K562 (cell line): ENCODE data around the gene DCLK1. TPM values are rescaled to one million over a fixed set of nuclear protein-coding genes. Genes with fewer than 3 reads are reported as not detected.

Source experiments
- ATAC-seq: fragments of 200-7000 bp; cut with Tn5 transposase; 3 replicates; pipeline ENCODE4 v1.9.1; 2020; ENCODE audit warnings: moderate library complexity
- BruUV-seq: library from RNA; stranded (reverse); fragments of 400-500 nt; replicated peaks from 2 replicates; lab custom pipeline; 2021; lab: Mats Ljungman, UMichigan
- CTCF ChIA-PET: fragments of 300-600 bp; formaldehyde crosslinking; extraction: SDS; loops from one replicate; lab custom pipeline; 2021; ENCODE audit warnings: low intra/inter-chr PET ratio; lab: Yijun Ruan, JAX
- POLR2A ChIA-PET: fragments of 300-600, 350-650 bp; sonication (Branson Sonifier 250); formaldehyde crosslinking; extraction: SDS; loops from one replicate; lab custom pipeline; 2021; ENCODE audit warnings: antibody characterized with exemption, inconsistent platforms; lab: Yijun Ruan, JAX
- DNase-seq, 4 experiments: peaks; one replicate each; pipeline versions ENCODE4 v3.0.0 to v3.0.0-alpha.2; 2011 to 2018; ENCODE audit warnings: low spot score in 3 of 4, mixed read lengths in 3 of 4; ENCODE audit errors: extremely low read depth in 1 of 4
- FAIRE-seq: peaks from 2 replicates; lab custom pipeline; 2011; peaks lifted over from hg19 to GRCh38; lab: Jason Lieb, UNC
- H2AFZ ChIP-seq: 2 replicates; pipeline ENCODE4 v1.6.0; 2011; ENCODE audit warnings: low read depth, low read length, control low read depth, inconsistent platforms
- H3K27ac ChIP-seq: fragments of 200-600 bp; 3 replicates; pipeline ENCODE4 v1.8.0; 2011; ENCODE audit warnings: low read depth, mild to moderate bottlenecking, control low read depth, inconsistent platforms, low read length, moderate library complexity, mixed read lengths; ENCODE audit errors: extremely low read depth
- H3K27me3 ChIP-seq, 2 experiments: fragments of 300-600 bp in 1 of 2; 2 replicates in 1 of 2; 3 replicates in 1 of 2; pipeline versions ENCODE4 v1.6.0 to v1.8.0; 2011; ENCODE audit warnings: inconsistent platforms in 2 of 2, low read length in 2 of 2, mild to moderate bottlenecking in 1 of 2, mixed read lengths in 1 of 2, moderate library complexity in 1 of 2; ENCODE audit not compliant: control insufficient read depth in 2 of 2, insufficient read depth in 2 of 2
- H3K36me3 ChIP-seq: fragments of 300-600 bp; 3 replicates; pipeline ENCODE4 v1.8.0; 2011; ENCODE audit warnings: mild to moderate bottlenecking, low read length, inconsistent platforms; ENCODE audit not compliant: control insufficient read depth, insufficient read depth
- H3K4me1 ChIP-seq, 2 experiments: fragments of 200-600 bp in 1 of 2; replicated peaks in 1 of 2; 2 replicates in 1 of 2; 3 replicates in 1 of 2; pipeline versions ENCODE4 v1.5.1 to v1.8.0; 2011; ENCODE audit warnings: inconsistent platforms in 2 of 2, low read length in 2 of 2, mild to moderate bottlenecking in 1 of 2, mixed read lengths in 1 of 2, moderate library complexity in 1 of 2; ENCODE audit not compliant: control insufficient read depth in 2 of 2, insufficient read depth in 2 of 2
- H3K4me2 ChIP-seq: 2 replicates; pipeline ENCODE4 v1.6.1; 2011; ENCODE audit warnings: low read length, control low read depth, inconsistent platforms, mixed read lengths; ENCODE audit not compliant: insufficient read depth
- H3K4me3 ChIP-seq: fragments of 200-600 bp; sonication (generic), shearing (Covaris generic); 2 replicates; pipeline ENCODE4 v1.5.1; 2016; ENCODE audit warnings: control low read depth, inconsistent platforms
- H3K79me2 ChIP-seq: fragments of 200-600 bp; 3 replicates; pipeline ENCODE4 v1.8.0; 2011; ENCODE audit warnings: low read length, inconsistent platforms; ENCODE audit not compliant: control insufficient read depth, insufficient read depth
- H3K9ac ChIP-seq, 2 experiments: 2 replicates each; pipeline versions ENCODE4 v1.6.0 to v1.6.1; 2011; ENCODE audit warnings: low read depth in 2 of 2, low read length in 2 of 2, control low read depth in 1 of 2, inconsistent platforms in 1 of 2, mild to moderate bottlenecking in 1 of 2, mixed read lengths in 1 of 2; ENCODE audit not compliant: insufficient read depth in 1 of 2
- H3K9me1 ChIP-seq: one replicate; pipeline ENCODE4 v1.6.0; 2011; ENCODE audit warnings: inconsistent platforms, mild to moderate bottlenecking, low read length, moderate library complexity; ENCODE audit not compliant: control insufficient read depth, insufficient read depth
- H3K9me3 ChIP-seq: replicated peaks from 2 replicates; pipeline ENCODE4 v1.5.1; 2011; ENCODE audit warnings: low read depth, low read length, inconsistent platforms; ENCODE audit not compliant: control insufficient read depth, insufficient read depth
- H4K20me1 ChIP-seq: replicated peaks from 2 replicates; pipeline ENCODE4 v1.6.1; 2011; ENCODE audit warnings: low read length, inconsistent platforms, mixed read lengths; ENCODE audit not compliant: control insufficient read depth, insufficient read depth
- CSDE1 ChIP-seq, 2 experiments: fragments of 450-650 bp; IDR thresholded peaks; 2 replicates each; pipeline ENCODE4 v1.6.1; 2016; ENCODE audit warnings: mild to moderate bottlenecking in 1 of 2
- FOS ChIP-seq: IDR thresholded peaks from 3 replicates; pipeline ENCODE4 v1.6.1; 2011; ENCODE audit not compliant: insufficient read length; ENCODE audit errors: extremely low read depth
- FOXP4 ChIP-seq: sonication (generic); formaldehyde crosslinking; IDR thresholded peaks from 2 replicates; pipeline ENCODE4 v1.8.0; 2022; ENCODE audit warnings: mild to moderate bottlenecking, missing genetic modification reagents, borderline replicate concordance
- MAX ChIP-seq: sonication (generic); formaldehyde crosslinking; IDR thresholded peaks from 2 replicates; pipeline ENCODE4 v1.9.0; 2022; ENCODE audit warnings: mild to moderate bottlenecking, missing genetic modification reagents
- NFRKB ChIP-seq: fragments of 450-650 bp; IDR thresholded peaks from 2 replicates; pipeline ENCODE4 v1.6.1; 2016; ENCODE audit warnings: low read depth
- PTTG1 ChIP-seq: fragments of 450-650 bp; IDR thresholded peaks from 2 replicates; pipeline ENCODE4 v1.6.1; 2016; ENCODE audit warnings: low read depth, mild to moderate bottlenecking, missing genetic modification characterization, missing compliant biosample characterization
- SAFB ChIP-seq: fragments of 200-400 bp; formaldehyde crosslinking; IDR thresholded peaks from 2 replicates; pipeline ENCODE4 v1.6.1; 2017; ENCODE audit warnings: low read depth, low read length, borderline replicate concordance
- SIN3B ChIP-seq: fragments of 450-650 bp; IDR thresholded peaks from 2 replicates; pipeline ENCODE4 v1.6.1; 2017; ENCODE audit warnings: low read depth, mild to moderate bottlenecking, moderate library complexity
- YY1 ChIP-seq, 3 experiments: IDR thresholded peaks; 2 replicates each; pipeline ENCODE4 v1.6.1; 2011; ENCODE audit warnings: low read length in 2 of 3, mild to moderate bottlenecking in 2 of 3, moderate library complexity in 2 of 3, borderline replicate concordance in 1 of 3, control low read depth in 1 of 3, low read depth in 1 of 3; ENCODE audit not compliant: insufficient read depth in 3 of 3, insufficient replicate concordance in 2 of 3, control insufficient read depth in 1 of 3, insufficient read length in 1 of 3; ENCODE audit errors: extremely low read depth in 1 of 3
- ZFPM2 ChIP-seq: fragments of 250-450 bp; sonication (Bioruptor Pico); IDR thresholded peaks from 2 replicates; pipeline ENCODE4 v1.5.1; 2022; ENCODE audit warnings: mild to moderate bottlenecking
- ZNF347 ChIP-seq: fragments of 450-650 bp; formaldehyde crosslinking; IDR thresholded peaks from 2 replicates; pipeline ENCODE4 v1.4.0; 2020; ENCODE audit warnings: low read depth, mild to moderate bottlenecking, moderate library complexity
- WGBS: fragments of 100-300 bp; shearing (Covaris generic); methylation state at CpG from one replicate; pipeline ENCODE4 v1.1.6; 2016; ENCODE audit warnings: low coverage, mixed read lengths; ENCODE audit not compliant: insufficient coverage; ENCODE audit errors: missing lambda C conversion rate; 5-methylcytosine and 5-hydroxymethylcytosine counted together
- in situ Hi-C: fragments of 300-500 bp; cut with MboI; formaldehyde crosslinking; loops from 4 replicates; pipeline ENCODE4 v1.15.0; 2018; ENCODE audit warnings: inconsistent platforms, mixed read lengths
- intact Hi-C: fragments of 100-400 bp; cut with micrococcal nuclease; formaldehyde crosslinking; loops from 2 replicates; pipeline ENCODE4 v1.14.2; 2022
- polyA plus RNA-seq, 8 experiments: library from polyadenylated mRNA; depleted of rRNA in 4 of 8; stranded (reverse) in 5 of 8; unstranded in 3 of 8; fragments of >200 nt; fragmentation: Nextera tagmentation in 2 of 8; fragmentation: Illumina TruSeq in 1 of 8; extraction: Ambion mirVana in 2 of 8; extraction: Trizol in 1 of 8; gene quantifications; 2 replicates each; pipeline versions ENCODE4 v1.2.1 to v1.2.3, GENCODE V29; 2011 to 2014; ENCODE audit warnings: inconsistent platforms in 1 of 8, missing spikeins in 1 of 8
- total RNA-seq, 7 experiments: library from RNA; depleted of rRNA in 6 of 7; stranded (reverse); fragments of >200 nt in 6 of 7; fragmentation: Illumina TruSeq in 2 of 7; extraction: Trizol in 2 of 7; gene quantifications; 2 replicates each; pipeline versions ENCODE4 v1.2.1 to v1.2.3, GENCODE V29; 2011 to 2021; ENCODE audit warnings: low replicate concordance in 1 of 7
- TF ChIP-seq, protein P1 (sequence below), 3 experiments: fragments of 200-800 bp in 1 of 3; fragments of 250-450 bp in 1 of 3; fragments of 450-650 bp in 1 of 3; sonication (Bioruptor Pico) in 1 of 3; sonication (Bioruptor generic) in 1 of 3; formaldehyde crosslinking in 1 of 3; IDR thresholded peaks; 2 replicates each; pipeline versions ENCODE4 v1.6.1 to v1.8.0; 2016 to 2022; ENCODE audit warnings: mild to moderate bottlenecking in 2 of 3, missing genetic modification characterization in 2 of 3, missing compliant biosample characterization in 1 of 3, moderate library complexity in 1 of 3

DCLK1 gene
- total and polyA plus RNA-seq, 9 of the 15 experiments (the other 6 are each of a cell fraction or from before 2014, with no cell fraction given): 0.07 TPM; not detected in 8

- FAIRE-seq (no peak), ATAC-seq (no peak), DNase-seq (no peak)
- in situ Hi-C loops (no loop called here), intact Hi-C loops (no loop called here)
- Histone ChIP-seq H3K4me2 (no peak overlapping the region), H3K4me1 (no peaks in the 10 kb centered on the region), H3K9me3 (no peaks in the 10 kb centered on the region), H3K9ac (no peak overlapping the region), H3K27me3 (no peaks in the 10 kb centered on the region), H3K27ac (no peak overlapping the region), H3K79me2 (no peaks in the 10 kb centered on the region), H4K20me1 (no peaks in the 10 kb centered on the region), H3K36me3 (no peaks in the 10 kb centered on the region), H2AFZ (no peak overlapping the region), H3K9me1 (no peaks in the 10 kb centered on the region), H3K4me3 (no peak overlapping the region)
- TF ChIP-seq SAFB (no peak), SIN3B (no peak), MAX (no peak), YY1 (IDR thresholded peaks at IDR 0.05; ENCODE audit: borderline replicate concordance in 1 of 3, control insufficient read depth in 1 of 3, extremely low read depth in 1 of 3, insufficient read depth in 3 of 3, insufficient read length in 1 of 3, insufficient replicate concordance in 2 of 3, low read depth in 1 of 3, low read length in 2 of 3) (no peak), CSDE1 (IDR thresholded peaks at IDR 0.05) (no peak), PTTG1 (tag) (no peak), ZFPM2 (CRISPR knock-in tag) (no peak), FOXP4 (no peak), FOS (no peak), NFRKB (no peak), ZNF347 (no peak)
- TF ChIP-seq, protein P1, sequence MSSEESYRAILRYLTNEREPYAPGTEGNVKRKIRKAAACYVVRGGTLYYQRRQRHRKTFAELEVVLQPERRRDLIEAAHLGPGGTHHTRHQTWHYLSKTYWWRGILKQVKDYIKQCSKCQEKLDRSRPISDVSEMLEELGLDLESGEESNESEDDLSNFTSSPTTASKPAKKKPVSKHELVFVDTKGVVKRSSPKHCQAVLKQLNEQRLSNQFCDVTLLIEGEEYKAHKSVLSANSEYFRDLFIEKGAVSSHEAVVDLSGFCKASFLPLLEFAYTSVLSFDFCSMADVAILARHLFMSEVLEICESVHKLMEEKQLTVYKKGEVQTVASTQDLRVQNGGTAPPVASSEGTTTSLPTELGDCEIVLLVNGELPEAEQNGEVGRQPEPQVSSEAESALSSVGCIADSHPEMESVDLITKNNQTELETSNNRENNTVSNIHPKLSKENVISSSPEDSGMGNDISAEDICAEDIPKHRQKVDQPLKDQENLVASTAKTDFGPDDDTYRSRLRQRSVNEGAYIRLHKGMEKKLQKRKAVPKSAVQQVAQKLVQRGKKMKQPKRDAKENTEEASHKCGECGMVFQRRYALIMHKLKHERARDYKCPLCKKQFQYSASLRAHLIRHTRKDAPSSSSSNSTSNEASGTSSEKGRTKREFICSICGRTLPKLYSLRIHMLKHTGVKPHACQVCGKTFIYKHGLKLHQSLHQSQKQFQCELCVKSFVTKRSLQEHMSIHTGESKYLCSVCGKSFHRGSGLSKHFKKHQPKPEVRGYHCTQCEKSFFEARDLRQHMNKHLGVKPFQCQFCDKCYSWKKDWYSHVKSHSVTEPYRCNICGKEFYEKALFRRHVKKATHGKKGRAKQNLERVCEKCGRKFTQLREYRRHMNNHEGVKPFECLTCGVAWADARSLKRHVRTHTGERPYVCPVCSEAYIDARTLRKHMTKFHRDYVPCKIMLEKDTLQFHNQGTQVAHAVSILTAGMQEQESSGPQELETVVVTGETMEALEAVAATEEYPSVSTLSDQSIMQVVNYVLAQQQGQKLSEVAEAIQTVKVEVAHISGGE (CRISPR knock-in tag; IDR thresholded peaks at IDR 0.05): no peak
- no TSS peak for BruUV-seq
- WGBS: 0% methylated on average over 1 of the region's 2 CpGs
- POLR2A ChIA-PET: no interaction called here
- CTCF ChIA-PET: no interaction called here
These were observed 215.0 kb downstream of the DCLK1 start for GRCh38 chr13:35916146-35916545.
